ENCODE measurements around the gene TBX4. TPM values are rescaled to one million over a fixed set of nuclear protein-coding genes. Genes with fewer than 3 reads are reported as not detected.
"Not testable (repeated sequence)": the region's sequence is repeated elsewhere in the genome, so short reads cannot be mapped to it uniquely, and the experiment has no call there.

The TBX4 gene
- polyA plus RNA-seq, 1 donor = 0.18 TPM

GRCh38 chr17:61484174-61484573 lies 32.0 kb downstream of the TBX4 start:
- no peak for DNase-seq

DNA sequence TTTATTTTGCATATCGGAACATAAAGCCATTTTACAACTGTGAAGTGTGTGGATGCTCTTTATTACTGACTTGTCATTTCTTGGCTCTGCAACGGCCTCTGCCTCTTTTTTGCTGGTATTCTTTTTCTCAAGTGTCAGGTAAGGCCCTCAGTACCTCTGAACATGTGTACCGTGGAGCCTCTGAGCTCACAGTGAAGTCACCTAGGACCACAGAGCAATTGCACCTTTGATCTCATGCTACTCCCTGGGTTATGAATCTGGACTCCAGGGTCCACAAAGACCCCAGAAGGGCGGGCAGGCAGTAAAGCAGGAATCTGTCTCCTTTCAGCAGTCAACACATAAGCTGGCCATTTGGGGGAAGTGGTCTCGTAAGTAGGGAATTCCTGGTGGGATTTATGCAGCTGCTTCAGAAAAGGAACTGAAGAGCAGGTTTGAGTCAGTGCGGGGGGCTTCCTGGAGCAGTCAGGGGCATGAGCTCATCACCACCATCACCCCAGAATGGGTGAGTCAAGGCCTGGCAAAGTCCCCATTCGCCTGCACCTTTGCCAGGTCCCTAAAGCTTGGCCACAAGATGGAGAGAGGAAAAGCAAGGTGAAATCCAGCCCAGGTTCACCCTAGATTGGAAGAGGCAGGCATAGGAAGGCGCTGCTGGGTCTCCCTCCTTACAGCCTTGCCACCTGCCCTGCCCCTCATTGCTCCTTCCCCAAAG lies 33.0 kb downstream of the TBX4 start:
- DNase-seq = no peak

GRCh38 chr17:61486135-61487120 lies 34.2 kb downstream of the TBX4 start:
- no peak for DNase-seq

DNA sequence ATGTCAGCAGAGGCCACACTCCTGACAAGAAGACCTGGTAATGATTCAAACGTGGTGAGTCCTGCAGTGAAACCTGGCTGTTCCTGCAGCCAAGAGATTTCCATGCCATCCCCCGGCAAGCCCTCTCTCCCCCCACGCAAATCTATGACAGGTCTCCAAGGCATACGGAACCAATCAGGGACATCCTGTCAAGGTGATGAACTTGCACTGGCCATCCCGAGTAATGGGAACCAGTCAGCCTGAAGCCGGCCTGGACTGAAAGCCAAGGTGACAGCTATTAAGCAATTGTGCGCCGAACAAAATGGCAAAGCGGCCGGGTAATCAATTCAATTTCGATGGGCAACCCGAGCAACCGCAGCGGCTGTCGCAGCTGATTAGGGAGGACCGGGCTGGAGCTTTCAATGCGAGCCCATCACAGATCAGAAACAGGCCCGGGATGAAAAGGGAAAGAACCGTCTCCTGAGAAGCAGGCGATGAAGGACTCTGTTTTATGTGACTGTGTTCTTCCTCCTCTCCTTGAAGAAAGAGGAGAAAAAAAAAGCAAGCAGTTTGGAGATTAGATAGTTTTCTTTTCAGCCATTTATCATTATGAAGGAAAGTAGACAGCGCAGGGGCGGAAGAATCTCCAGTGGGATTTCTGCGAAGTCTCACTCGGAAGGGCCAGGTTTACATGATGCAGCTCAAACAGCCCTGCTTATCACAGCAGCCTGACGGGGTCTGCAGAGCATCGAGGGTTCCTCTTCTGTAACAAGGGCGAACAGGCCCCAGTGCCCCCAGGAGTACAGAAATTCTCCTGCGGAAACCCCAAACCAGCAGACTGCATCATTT lies 35.2 kb downstream of the TBX4 start:
- DNase-seq = no peak

DNA sequence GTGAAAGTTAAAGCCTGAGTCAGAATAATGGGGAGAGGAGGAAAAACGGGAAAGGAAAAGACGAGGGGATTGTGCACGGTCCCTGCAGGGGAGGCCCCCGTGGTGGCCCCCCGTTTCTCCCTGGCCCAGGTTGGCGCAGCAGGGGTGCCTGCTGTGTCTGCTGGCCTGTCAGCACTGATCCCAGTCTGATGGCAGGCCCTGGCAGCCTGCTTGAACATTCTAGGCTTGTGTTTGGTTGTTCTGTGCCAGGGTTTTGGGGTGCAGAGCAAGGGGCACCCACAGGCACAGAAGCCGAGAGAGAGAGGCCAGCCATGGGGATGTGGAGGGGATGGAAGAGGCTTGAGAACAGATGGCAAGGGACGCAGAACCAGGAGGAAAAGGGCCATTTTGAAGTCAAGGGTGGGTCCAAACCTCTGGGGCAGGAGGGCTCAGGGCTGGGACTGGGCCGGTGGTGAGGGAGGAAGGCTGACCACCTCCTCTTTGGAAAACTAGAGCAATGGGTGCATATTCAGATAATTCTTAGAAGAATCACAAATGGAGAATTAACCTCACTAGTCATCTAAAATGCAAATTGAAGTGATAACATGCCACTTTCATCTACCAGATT lies 35.9 kb downstream of the TBX4 start:
- DNase-seq = no peak

DNA sequence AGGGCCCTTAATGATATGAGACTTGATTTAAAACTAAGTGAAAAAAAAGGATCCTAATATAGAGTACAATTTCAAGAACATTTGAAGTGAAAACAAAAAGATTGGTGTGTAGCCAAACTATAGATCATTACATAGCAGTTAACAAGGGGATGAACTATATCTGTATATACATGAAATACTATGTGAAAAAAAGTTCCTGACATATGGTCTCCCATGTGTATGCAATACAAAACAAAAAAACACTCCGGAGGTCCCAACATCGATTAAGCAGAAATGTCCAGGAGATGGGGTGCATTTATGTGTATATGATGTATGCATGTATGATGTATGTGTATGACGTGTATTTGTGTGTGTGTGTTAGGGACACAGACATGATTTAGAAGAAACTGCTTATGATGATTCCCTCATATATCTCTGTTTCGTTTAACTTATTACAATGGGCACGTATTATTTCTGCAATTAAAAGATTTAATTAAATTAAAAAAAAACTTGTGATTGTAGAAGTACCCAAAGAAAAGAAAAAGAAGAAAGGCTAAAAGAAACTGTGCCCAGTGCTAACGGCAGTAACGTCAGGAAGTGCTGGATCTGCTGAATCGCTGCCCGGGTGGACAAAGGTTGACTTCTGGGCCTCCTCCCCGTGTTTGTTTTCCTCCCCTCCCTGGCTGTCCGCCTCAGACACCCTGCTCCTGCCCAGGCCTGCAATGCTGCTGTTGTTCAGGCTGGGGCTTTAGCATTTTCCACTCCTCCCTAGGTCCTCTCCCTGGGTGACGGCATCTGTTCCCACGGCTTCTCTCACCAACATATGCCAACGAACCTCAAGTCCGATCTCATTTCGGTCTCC lies 36.9 kb downstream of the TBX4 start:
- DNase-seq = no peak

GRCh38 chr17:61489719-61490490 lies 37.7 kb downstream of the TBX4 start:
- DNase-seq = no peak

DNA sequence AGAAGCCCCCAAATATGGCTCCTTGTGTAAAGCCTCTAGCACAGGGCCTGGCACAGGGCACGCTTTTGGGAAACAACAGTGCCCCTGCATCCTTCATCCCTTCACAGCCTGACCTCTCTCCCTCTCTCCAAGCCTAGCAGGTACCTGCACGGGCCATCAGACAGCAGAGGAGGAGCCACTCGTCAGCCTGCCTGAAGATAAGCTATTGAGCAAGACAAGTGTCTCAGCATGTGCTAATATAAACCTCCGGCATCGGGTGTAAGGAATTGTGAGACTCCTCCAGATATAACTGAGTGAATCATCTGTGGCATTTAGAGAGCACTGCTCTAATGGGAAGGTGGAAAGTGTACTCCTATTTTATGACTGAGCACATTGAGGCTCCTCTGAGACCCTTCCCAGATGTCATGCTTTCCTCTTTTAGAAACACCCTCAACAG lies 38.3 kb downstream of the TBX4 start:
- no peak for DNase-seq

GRCh38 chr17:61491981-61492380 lies 39.8 kb downstream of the TBX4 start:
- no peak for DNase-seq

DNA sequence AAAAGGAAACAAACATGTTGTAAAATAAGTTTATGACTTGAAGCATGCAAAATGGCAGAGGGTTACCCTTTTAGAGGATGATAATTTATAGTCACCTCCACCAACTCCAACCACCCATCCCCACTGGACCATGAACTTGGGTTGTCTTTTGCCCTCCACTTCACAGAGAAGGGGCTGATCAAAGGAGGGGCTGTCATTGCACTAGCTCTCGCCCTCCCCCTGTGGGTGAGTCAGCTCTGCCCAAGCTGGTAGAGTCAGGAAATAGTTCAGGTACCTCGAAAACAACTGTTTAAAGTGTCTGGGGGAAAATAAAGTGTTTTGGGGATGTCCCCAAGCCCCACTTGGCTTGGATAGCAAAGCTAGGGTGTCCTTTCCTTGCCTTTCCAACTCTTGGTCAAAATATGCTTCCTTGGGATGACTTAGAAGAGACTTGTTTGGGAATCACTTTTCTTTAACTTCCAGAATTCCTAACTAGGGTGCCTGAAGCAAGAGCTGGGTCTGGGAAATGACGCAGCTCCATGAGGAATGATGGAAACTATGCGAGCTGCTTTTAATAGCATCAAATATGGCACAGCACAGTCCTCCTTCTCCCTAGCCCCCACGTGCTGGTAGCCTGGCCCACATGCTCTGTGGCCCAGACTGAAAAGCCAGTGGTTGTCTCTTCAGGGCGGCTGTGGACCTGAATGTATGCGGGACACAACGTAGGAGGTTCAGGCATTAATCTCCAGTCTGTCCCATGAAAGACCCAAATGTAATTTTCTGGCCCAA lies 40.7 kb downstream of the TBX4 start:
- DNase-seq = no peak

- DNase-seq = not testable (repeated sequence)
Observed at GRCh38 chr17:61493830-61494324, 41.7 kb downstream of the TBX4 start.

- no peak for DNase-seq
Observed at GRCh38 chr17:61494325-61495160, 42.3 kb downstream of the TBX4 start.

- DNase-seq = no peak
Observed at GRCh38 chr17:61495161-61495857, 43.1 kb downstream of the TBX4 start.

GRCh38 chr17:61496174-61496956 lies 44.1 kb downstream of the TBX4 start:
- DNase-seq = no peak

DNA sequence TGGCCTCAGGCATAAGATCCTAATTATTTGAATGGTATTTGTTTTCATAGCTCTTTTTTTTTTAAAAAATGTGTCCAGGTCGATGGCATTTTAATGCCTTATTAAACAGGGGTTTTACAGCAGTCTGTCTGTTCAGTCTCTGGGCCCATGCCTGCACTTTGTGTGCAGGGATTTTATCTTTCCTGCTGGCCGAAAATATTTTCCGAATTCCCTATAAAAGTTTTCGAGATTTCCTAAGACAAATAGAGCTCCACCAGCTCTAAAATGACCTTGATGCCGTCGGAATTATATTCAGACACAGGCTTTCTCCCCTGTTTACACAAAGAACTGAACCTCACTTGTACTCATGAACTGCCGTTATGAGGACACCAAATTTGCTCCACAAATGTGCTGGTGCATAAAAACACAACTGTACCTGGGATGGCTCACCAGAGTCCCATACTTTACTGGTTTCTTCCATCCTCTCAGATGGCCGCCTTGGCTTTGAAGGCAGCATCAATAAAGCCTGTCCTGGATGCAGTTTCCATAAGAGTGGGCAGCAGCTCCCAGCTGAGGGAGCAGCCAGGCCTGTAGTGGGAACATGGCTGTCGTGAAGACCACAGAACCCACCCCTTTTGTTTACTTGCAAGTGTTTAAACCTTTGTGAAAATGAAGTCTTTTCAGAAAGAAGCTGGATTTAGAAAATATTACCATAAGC lies 44.9 kb downstream of the TBX4 start:
- no peak for DNase-seq
